ENCODE results near the gene GRK5. TPM values are rescaled to one million over a fixed set of nuclear protein-coding genes. Genes with fewer than 3 reads are reported as not detected.

GRK5 gene
- total RNA-seq, 4 donors from 2014 or later = 15.9 to 53.8 (median 18.4) TPM

DNA sequence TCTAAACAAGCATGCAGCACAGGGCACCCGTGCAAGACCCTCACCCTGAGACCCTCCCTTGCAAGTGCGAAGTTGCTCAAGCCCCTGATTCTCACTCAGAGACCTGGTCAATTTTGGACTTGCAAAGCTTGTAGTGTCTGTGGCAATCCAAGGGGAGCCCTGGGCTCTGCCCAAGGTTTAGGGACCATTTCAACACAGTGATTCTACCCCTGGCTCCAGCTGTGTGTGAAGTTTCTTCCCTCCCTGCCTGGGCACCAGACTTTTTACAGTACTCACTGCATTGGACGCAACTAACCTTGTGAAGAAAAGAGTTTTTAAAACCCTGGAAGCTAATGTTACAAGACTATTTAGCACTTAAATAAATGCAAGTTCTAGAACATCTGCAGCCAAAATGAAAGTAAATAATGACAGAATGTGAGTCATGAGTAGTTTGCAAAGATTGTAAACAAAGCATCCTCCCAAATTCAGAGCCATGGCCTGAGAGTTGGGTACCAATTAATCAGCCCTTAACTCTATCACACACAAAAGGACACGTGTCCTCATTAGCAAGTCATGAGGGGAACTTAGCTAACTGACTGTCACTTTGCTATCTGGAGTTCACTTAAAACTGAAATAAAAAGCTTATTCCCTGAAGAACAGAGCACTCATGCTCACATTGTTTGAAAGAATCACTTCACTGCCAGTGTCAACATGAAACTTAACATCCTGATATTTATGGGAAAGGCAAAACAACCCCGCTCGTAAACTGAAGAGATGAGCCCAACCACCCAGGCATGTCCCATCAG is 287.1 kb downstream of the GRK5 start:
- DNase-seq (ENCODE audit: low spot score) = no peak
- no peak for TF ChIP-seq CTCF (IDR thresholded peaks at IDR 0.05)
- ATAC-seq (ENCODE audit: low FRiP score) = no peak

- DNase-seq (ENCODE audit: low spot score) (no peak), ATAC-seq (ENCODE audit: low FRiP score) (no peak)
- TF ChIP-seq CTCF (IDR thresholded peaks at IDR 0.05) = no peak
Measured at GRCh38 chr10:119495021-119495505, 287.7 kb downstream of the GRK5 start.

DNA sequence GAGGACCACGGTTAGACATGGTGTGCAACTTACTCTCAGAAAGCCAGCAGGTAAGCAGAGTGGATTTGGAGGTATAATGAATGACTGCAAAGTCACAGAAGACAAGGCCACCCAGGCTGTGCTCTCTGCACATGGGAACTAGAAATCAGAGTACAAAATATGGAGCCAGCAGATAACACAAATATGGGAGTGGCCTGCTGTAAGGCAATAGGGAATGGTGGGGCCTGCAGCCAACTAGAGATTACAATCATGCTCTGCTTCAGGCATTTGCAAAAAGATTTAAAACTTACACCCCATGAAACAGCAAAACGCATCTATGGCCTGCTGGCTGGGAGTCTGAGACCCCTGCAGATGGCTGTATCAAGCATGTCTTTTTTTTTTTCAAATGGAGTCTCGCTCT is 288.2 kb downstream of the GRK5 start:
- no peak for TF ChIP-seq CTCF (IDR thresholded peaks at IDR 0.05)
- DNase-seq (ENCODE audit: low spot score) (no peak), ATAC-seq (ENCODE audit: low FRiP score) (no peak)

DNA sequence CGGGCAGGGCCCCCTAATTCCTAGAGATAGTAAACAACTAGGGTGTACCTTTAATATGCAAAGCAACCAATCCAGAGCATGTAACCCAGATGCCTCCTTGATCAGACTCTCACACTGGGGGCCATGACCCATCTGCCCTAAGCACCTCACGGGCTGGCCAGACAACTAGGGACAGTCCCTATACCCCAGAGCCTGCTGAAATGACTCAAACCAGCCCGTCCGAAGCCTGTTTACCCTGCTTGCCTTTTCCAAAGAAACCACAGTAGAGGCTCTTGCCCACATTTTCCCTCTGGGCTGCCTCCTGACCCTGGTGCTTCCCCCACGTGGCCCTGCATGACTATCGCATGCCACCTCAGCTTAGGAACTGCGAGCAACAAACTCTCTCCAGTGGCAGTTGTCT is 288.9 kb downstream of the GRK5 start:
- TF ChIP-seq CTCF (IDR thresholded peaks at IDR 0.05) = no peak
- no peak for ATAC-seq (ENCODE audit: low FRiP score)
- DNase-seq (ENCODE audit: low spot score) = no peak

- TF ChIP-seq CTCF (IDR thresholded peaks at IDR 0.05) = no peak
- DNase-seq (ENCODE audit: low spot score) (no peak), ATAC-seq (ENCODE audit: low FRiP score) (peak; percentile 79)
Measured at GRCh38 chr10:119497243-119497642, 289.9 kb downstream of the GRK5 start.

DNA sequence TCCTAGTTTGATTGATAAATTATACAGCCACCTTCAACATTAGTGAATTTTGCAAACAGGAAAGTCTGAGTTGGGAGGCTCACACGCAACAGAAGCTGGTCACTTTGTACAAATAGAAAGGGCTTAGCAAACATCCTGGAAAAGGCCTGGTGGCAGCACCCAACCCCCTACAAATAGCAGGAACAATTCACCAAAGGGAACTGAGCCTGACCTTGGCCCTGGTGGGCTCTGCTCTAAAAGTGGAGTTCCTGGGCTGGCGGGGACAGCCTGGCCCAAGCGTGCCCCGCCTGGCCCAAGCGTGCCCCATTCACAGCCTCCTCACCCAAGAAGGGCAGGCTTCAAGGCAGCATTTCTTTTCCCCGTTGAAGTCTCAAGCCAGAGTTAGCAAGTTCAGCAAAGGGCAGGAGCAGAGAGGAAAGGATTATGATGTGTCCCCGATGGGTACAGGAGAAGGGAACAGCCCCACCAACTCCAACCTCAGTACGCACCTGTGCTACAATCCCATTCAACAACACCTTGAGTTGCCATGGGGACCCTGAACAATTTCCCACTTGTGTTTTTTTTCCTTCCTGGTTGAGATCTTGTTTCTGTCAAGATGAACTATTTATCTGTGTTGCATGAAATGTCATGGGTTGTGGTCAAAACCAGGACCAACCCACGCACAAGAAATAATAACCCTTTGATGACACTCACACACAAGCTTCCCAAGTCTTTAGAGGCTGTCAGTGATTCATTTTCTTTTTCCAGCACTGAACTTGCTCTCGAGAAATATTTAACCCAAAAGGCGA is 291.7 kb downstream of the GRK5 start:
- DNase-seq (ENCODE audit: low spot score) (no peak), ATAC-seq (ENCODE audit: low FRiP score) (no peak)
- TF ChIP-seq CTCF (IDR thresholded peaks at IDR 0.05) = no peak
